Upper lobe of right lung (tissue), 1 donor: ENCODE results near the gene SAXO1. TPM values are rescaled to one million over a fixed set of nuclear protein-coding genes. Genes with fewer than 3 reads are reported as not detected.

Experiments
- ATAC-seq: fragments of 200-7000 bp; cut with Tn5 transposase; one replicate; pipeline ENCODE4 v1.9.1; 2020; ENCODE audit warnings: mild to moderate bottlenecking, moderate library complexity
- DNase-seq: peaks from one replicate; pipeline ENCODE4 v3.0.0-alpha.2; 2020
- H3K27ac ChIP-seq: fragments of 200-600 bp; one replicate; pipeline ENCODE4 v1.8.0; 2022
- H3K27me3 ChIP-seq: fragments of 200-600 bp; one replicate; pipeline ENCODE4 v1.8.0; 2022; ENCODE audit warnings: mild to moderate bottlenecking
- H3K36me3 ChIP-seq: fragments of 200-600 bp; one replicate; pipeline ENCODE4 v1.8.0; 2022
- H3K4me1 ChIP-seq: fragments of 200-600 bp; one replicate; pipeline ENCODE4 v1.8.0; 2022
- H3K4me3 ChIP-seq: fragments of 200-600 bp; one replicate; pipeline ENCODE4 v1.8.0; 2022; ENCODE audit warnings: mild to moderate bottlenecking
- H3K9me3 ChIP-seq: fragments of 200-600 bp; one replicate; pipeline ENCODE4 v1.8.0; 2022
- intact Hi-C: fragments of 100-400 bp; cut with DNase I; formaldehyde crosslinking; loops from one replicate; pipeline ENCODE4 v1.11.0; 2022
- total RNA-seq: library from RNA; stranded (reverse); fragmentation: NEBNext Ultra II Directional; extraction: Animal tissue kit (Norgen Biotek cat#: 25700); gene quantifications from one replicate; pipeline ENCODE4 v1.2.1, GENCODE V29; 2021
- TF ChIP-seq, protein P1 (sequence below): fragments of 200-600 bp; IDR thresholded peaks from one replicate; pipeline ENCODE4 v1.8.0; 2022; ENCODE audit warnings: antibody characterized with exemption
- donor health status: DM: no; HTN: yes; CAD: no; lungs with severe emphysema.

SAXO1 gene
- total RNA-seq, 1 donor from 2014 or later: 0.12 TPM

DNA sequence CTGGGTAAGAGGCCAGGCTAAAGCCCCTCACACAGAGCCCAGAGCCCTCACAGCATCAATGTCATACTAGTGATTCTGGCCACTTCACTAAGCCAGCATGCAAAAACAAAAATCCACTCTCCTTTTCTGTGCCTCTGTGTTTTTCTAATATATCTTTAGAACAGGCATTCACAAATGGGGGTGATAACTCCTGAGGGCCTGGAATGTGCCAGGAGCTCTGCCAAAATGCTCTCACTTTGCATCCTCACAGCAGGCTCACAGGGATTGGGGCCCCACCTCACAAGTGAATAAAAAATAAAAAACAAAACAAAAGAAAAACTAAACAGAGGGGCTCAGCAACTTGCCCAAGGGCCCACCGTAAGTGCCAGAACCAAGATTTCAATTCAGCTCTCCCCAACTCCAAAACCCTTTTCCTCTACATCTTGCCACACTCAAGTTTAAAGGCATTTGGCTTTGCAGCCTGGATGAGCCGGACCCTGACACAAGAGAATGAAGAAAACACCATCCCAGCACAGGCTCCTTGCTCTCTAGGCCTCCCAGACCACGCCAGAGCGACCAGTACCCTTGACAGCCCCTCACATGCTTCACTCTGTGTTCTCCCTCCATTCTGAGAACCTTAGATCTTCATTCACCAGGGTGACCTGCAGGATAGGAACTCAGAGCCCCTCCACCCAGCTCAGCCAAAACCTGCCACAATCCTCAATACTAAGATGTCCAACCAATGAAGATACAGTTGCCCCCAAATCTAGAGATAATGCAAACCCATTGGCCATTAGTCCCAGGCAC, 51.3 kb downstream of the SAXO1 start:
- H3K4me3 ChIP-seq: no peak overlapping the region
- no peak for ATAC-seq
- TF ChIP-seq, protein P1, sequence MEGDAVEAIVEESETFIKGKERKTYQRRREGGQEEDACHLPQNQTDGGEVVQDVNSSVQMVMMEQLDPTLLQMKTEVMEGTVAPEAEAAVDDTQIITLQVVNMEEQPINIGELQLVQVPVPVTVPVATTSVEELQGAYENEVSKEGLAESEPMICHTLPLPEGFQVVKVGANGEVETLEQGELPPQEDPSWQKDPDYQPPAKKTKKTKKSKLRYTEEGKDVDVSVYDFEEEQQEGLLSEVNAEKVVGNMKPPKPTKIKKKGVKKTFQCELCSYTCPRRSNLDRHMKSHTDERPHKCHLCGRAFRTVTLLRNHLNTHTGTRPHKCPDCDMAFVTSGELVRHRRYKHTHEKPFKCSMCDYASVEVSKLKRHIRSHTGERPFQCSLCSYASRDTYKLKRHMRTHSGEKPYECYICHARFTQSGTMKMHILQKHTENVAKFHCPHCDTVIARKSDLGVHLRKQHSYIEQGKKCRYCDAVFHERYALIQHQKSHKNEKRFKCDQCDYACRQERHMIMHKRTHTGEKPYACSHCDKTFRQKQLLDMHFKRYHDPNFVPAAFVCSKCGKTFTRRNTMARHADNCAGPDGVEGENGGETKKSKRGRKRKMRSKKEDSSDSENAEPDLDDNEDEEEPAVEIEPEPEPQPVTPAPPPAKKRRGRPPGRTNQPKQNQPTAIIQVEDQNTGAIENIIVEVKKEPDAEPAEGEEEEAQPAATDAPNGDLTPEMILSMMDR: no peak

DNA sequence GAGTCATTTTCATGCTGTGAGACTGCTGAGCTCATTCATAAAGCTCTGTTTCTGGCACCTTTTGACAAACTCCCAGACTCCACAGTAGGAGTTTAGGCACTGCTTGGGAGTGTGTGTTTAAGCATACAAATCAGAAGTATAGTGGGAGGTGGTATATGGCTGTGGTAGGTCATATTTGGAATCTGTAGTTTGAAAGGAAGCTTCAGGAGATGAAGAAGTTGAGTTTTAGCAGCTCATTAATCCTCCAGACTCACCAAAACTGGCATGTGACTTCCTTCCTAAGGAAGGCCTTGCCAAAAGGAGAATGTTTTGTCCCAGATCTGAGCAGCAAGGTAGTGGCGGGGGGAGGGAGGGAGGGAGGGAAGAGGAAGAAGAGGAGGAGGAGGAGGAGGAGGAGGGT, 52.8 kb downstream of the SAXO1 start:
- Histone ChIP-seq H3K4me1 (peaks cover 5% of the 10 kb centered on the region), H3K27ac (no peak overlapping the region), H3K9me3 (no peaks in the 10 kb centered on the region), H3K4me3 (no peak overlapping the region), H3K27me3 (no peaks in the 10 kb centered on the region), H3K36me3 (no peaks in the 10 kb centered on the region)
- TF ChIP-seq, protein P1: no peak
- intact Hi-C loops: no loop called here
- ATAC-seq (no peak), DNase-seq (no peak)

More for the DNA sequence above, 51.3 kb downstream of the SAXO1 start:
- no peak overlapping the region for H3K27ac ChIP-seq
- H3K27me3 ChIP-seq: no peaks in the 10 kb centered on the region
- no peak for DNase-seq
- H3K36me3 ChIP-seq: no peaks in the 10 kb centered on the region
- H3K4me1 ChIP-seq: peaks cover 11% of the 10 kb centered on the region
- no peaks in the 10 kb centered on the region for H3K9me3 ChIP-seq
- intact Hi-C loops: no loop called here

DNA sequence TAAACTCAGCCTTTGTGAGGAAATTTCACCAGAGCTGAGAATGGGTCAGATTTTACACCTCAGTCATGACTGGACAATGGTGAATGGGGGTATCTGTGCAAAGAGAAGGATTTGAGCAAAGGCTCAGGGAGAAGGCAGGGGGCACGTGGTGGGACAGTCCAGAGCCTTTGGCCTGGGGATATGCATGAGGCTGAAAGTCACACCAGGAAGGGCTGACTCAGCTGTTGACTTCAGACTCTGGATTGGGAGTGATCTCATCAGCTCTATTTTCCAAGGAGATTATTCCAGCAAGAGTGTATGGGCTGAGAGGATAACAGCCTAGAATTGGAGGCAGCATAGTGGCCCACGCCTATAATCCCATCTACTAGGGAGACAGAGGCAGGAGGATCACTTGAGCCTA, 53.6 kb downstream of the SAXO1 start:
- TF ChIP-seq, protein P1: no peak
- no peaks in the 10 kb centered on the region for H3K27me3 ChIP-seq
- no peaks in the 10 kb centered on the region for H3K36me3 ChIP-seq
- intact Hi-C loops: no loop called here
- H3K4me3 ChIP-seq: no peak overlapping the region
- no peak overlapping the region for H3K27ac ChIP-seq
- H3K4me1 ChIP-seq: peaks cover 5% of the 10 kb centered on the region
- ATAC-seq (no peak), DNase-seq (no peak)
- no peaks in the 10 kb centered on the region for H3K9me3 ChIP-seq

DNA sequence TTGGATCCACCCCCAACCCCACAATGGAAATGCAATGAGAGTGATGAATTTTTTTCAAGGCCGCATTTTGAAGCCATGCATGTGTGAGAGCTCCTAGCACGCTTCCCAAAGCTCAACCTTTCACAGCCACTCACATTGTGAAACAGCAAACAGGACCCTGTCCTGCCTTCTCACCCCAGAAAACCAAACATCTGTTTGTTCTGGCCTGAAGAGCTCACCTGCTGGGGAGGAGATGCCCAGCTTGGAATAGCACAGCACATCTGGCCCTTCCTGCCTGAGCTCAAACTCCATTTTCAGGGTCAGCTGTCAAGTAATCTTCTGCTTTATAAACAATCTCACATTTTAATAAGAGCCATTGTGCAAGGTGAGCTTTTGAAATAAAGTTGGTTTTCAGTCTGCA, 54.8 kb downstream of the SAXO1 start:
- Histone ChIP-seq H3K9me3 (no peaks in the 10 kb centered on the region), H3K27me3 (no peaks in the 10 kb centered on the region), H3K4me1 (peaks cover 5% of the 10 kb centered on the region), H3K36me3 (no peaks in the 10 kb centered on the region), H3K27ac (no peak overlapping the region), H3K4me3 (no peak overlapping the region)
- intact Hi-C loops: no loop called here
- no peak for ATAC-seq
- TF ChIP-seq, protein P1: no peak
- no peak for DNase-seq

DNA sequence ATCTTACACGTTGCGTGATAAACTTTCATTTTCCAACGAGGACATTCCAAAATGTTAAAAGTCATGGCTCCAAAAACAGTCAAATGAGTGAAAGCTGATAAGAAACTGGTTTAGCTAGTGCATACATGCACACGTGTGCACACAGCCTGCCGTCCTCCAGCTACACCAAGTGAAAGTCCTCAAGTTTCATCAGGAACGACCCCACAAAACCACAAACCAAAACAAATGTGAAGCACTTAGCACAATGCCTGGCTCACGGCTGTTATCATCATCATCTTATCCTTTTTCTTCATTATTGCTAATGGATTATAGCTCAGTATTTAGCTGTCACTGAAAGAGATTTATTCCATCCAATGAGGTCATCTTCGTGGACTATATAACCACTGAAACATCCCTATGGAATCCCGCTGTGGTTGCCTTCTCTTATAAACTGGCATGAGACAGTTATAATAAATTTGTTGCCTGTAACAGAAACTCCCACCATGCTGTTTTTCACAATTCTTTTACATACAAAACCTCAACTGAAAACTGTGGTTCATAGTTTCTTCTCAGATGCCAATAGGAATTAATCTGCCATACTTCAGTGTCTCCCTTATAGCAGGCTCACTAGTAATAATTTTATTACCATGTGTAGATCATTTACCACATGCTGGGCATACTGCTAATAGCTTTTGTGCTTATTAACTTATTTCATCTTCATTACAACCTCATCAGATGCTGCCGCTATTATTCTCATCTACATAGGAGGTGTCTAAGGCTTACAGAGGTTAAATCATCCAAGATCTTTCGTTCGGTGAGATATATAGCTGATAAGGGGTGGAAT, 56.1 kb downstream of the SAXO1 start:
- no peaks in the 10 kb centered on the region for H3K27me3 ChIP-seq
- H3K4me3 ChIP-seq: peak overlapping the region; percentile 12
- TF ChIP-seq, protein P1: no peak
- H3K4me1 ChIP-seq: peaks cover 5% of the 10 kb centered on the region
- DNase-seq (no peak), ATAC-seq (no peak)
- H3K27ac ChIP-seq: no peak overlapping the region
- no peaks in the 10 kb centered on the region for H3K36me3 ChIP-seq
- intact Hi-C loops: no loop called here
- no peaks in the 10 kb centered on the region for H3K9me3 ChIP-seq
